ENCODE measurements around the gene VIT.

VIT gene

DNA sequence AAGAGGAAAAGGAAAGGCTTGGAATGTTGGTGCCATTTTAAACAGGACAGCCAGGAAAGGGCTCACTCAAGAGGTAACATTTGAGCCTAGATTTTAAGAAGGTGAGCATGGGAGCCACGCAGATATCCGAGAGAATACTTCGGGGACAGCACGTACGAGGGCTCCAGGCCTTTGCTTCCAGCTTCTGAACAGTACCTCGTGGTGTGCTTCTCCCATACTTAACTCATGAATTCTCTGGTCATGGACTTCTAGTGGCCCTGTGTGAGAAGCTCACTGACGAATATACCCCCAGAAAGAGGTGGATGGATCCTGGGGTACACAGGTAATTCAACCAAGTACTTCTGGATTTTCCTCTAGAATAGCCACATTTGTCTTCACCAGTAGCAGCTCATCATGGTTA, 2.7 kb upstream of the VIT start:
- DNase-seq (ENCODE audit: insufficient read length, low spot score) (no peak), FAIRE-seq (peak; percentile 15)
- no peak for TF ChIP-seq POLR2A (IDR thresholded peaks at IDR 0.05; ENCODE audit: low read depth, low read length)

- peak; percentile 93 for FAIRE-seq
- no peak for DNase-seq (ENCODE audit: insufficient read length, low spot score)
- no peak for TF ChIP-seq POLR2A (IDR thresholded peaks at IDR 0.05; ENCODE audit: low read depth, low read length)
Measured at GRCh38 chr2:36695746-36696415, 626 bp upstream of the VIT start.

DNA sequence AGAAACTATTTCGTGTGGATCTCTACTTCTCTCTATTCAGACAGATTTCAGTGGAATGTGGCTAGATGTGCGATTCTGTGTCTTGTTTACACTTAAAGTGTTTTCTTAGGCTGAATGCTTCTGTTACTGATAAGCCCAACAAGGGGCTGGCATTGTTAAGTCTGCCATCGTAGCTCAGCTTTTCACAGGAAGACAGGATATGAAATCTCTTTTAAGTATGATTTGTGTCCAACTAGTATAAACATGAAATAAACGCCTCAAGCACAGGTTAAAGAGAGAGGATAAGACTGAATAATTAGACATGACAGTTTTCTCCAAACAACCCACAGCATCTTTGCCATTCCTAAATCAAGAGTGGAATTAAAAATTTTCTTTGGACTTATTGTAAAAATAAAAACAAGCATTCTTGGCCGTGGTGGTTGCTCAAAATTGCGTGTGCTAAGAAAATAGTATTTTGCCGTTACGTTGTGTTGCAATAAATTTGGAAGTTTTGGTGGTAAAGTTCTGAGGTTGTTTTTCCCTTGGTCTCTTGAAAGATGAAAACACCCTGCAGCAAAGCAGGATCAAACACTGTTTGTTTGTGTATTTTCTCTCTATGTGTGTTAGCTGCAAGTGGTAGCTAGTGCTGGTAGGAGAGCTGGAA, 1.0 kb downstream of the VIT start:
- no peak for TF ChIP-seq POLR2A (IDR thresholded peaks at IDR 0.05; ENCODE audit: low read depth, low read length)
- DNase-seq (ENCODE audit: insufficient read length, low spot score) (no peak), FAIRE-seq (peak; percentile 61)

DNA sequence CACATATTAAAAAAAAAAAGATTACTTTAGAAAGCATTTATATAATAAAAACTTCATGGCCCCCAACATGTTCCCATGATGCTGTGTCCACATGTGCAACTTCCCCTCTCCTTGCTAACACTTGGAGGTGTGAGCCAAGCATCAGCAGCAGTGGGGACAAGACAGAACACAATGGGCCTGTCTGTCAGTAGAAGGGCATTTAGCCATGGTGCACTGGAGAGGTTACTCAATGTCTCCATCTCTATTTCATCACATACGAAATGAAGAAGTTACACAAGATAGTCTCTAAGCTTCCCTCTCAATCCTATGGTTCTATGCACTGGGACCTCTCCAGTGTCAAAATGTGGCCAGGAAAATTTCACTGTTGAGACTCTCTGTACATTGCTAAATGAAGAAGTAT, 2.5 kb downstream of the VIT start:
- DNase-seq (ENCODE audit: insufficient read length, low spot score) = no peak
- FAIRE-seq = no peak
- no peak for TF ChIP-seq POLR2A (IDR thresholded peaks at IDR 0.05; ENCODE audit: low read depth, low read length)

- DNase-seq (ENCODE audit: insufficient read length, low spot score) (no peak), FAIRE-seq (no peak)
- no peak for TF ChIP-seq POLR2A (IDR thresholded peaks at IDR 0.05; ENCODE audit: low read depth, low read length)
Measured at GRCh38 chr2:36700311-36700710, 3.8 kb downstream of the VIT start.

DNA sequence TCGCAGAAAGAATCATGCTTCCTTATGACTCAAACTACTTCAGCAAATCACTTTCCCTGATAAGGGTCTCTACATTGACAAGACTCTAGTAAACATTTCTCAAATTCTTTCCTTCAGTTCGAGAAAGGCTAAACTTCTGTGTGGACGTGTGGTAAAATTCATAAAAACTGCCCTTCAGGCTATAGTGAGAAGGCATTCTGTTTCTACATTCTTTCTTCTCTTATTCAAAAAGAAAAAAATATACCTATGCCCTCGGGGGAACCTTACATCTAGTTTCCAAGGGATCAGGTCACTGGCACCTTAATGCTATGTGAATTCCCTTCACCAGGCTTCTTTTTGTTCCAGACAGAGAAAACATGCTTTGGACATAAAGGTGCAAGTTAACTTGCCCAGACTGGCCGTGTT, 4.9 kb downstream of the VIT start:
- DNase-seq (ENCODE audit: insufficient read length, low spot score) (no peak), FAIRE-seq (no peak)
- no peak for TF ChIP-seq POLR2A (IDR thresholded peaks at IDR 0.05; ENCODE audit: low read depth, low read length)

DNA sequence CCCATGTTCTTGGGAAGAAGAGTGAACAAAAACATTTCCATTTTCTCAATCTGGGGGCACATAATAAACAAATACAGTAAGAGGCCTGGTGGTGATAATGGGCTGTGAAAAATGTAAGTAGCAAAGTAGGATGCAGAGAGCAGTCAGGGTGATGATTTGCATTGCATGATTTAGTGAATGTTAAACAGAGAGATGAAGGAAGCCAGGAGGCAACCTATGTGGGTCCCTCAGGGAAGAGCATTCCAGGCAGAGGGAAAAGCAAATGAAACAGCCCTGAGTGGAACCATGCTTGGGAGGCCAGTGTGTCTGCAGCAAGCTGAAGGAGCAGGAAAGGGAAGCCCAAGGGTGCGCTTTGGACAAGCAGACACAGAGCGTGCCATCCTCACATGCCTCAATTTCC, 5.4 kb downstream of the VIT start:
- DNase-seq (ENCODE audit: insufficient read length, low spot score) (no peak), FAIRE-seq (no peak)
- TF ChIP-seq POLR2A (IDR thresholded peaks at IDR 0.05; ENCODE audit: low read depth, low read length) = no peak

- FAIRE-seq (no peak), DNase-seq (ENCODE audit: insufficient read length, low spot score) (no peak)
- no peak for TF ChIP-seq POLR2A (IDR thresholded peaks at IDR 0.05; ENCODE audit: low read depth, low read length)
Measured at GRCh38 chr2:36702781-36703180, 6.3 kb downstream of the VIT start.

GRCh38 chr2:36704475-36705150, 8.1 kb downstream of the VIT start:
- no peak for TF ChIP-seq POLR2A (IDR thresholded peaks at IDR 0.05; ENCODE audit: low read depth, low read length)
- DNase-seq (ENCODE audit: insufficient read length, low spot score) = no peak
- FAIRE-seq = no peak

DNA sequence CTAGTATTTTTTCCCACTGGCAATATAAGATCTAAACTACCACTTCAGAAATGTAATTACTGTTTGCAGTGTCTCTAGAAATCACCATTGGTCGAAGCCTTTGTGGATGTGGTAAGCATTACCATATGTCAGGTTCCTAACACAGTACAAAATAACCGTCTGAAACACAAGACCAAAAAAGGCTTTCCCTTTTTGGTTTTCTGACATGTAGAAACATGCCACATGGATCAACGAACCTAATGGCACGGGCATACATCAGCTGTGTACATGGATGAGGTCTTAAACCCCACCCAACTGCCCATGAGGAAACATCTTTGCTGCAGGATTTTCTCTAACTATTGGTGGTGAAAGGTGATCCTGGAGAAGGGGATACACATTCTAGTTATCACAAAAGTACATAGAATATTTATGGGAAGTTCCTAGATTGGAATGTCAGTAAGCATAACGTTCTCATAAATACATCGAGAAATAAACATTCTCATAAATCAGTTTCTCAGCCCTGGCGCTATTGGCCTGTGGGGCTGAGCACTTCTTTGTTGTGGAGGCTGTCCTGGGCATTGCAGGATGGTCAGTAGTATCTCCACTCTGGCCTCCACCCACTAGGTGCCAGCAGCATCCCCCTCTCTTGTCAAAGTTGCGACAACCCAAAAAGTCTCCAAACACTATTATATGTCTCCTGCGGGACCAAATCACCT, 9.0 kb downstream of the VIT start:
- DNase-seq (ENCODE audit: insufficient read length, low spot score) = no peak
- no peak for TF ChIP-seq POLR2A (IDR thresholded peaks at IDR 0.05; ENCODE audit: low read depth, low read length)
- FAIRE-seq = no peak

GRCh38 chr2:36706021-36706876, 9.7 kb downstream of the VIT start:
- DNase-seq (ENCODE audit: insufficient read length, low spot score) = no peak
- FAIRE-seq = no peak
- TF ChIP-seq POLR2A (IDR thresholded peaks at IDR 0.05; ENCODE audit: low read depth, low read length) = no peak

- DNase-seq (ENCODE audit: insufficient read length, low spot score) = peak; percentile 15
- no peak for FAIRE-seq
- TF ChIP-seq POLR2A (IDR thresholded peaks at IDR 0.05; ENCODE audit: low read depth, low read length) = no peak
Measured at GRCh38 chr2:36707050-36707449, 10.5 kb downstream of the VIT start.

- DNase-seq (ENCODE audit: insufficient read length, low spot score) = peak; percentile 24
- FAIRE-seq = no peak
- no peak for TF ChIP-seq POLR2A (IDR thresholded peaks at IDR 0.05; ENCODE audit: low read depth, low read length)
Measured at GRCh38 chr2:36708041-36708741, 11.7 kb downstream of the VIT start.
